ENCODE results near the gene OSBPL10. TPM values are rescaled to one million over a fixed set of nuclear protein-coding genes. Genes with fewer than 3 reads are reported as not detected.

The OSBPL10 gene
- total RNA-seq, 1 donor from 2014 or later = 20.1 TPM

- no peak overlapping the region for H3K4me3 ChIP-seq (ENCODE audit: low read depth, low read length)
- TF ChIP-seq, protein P1, sequence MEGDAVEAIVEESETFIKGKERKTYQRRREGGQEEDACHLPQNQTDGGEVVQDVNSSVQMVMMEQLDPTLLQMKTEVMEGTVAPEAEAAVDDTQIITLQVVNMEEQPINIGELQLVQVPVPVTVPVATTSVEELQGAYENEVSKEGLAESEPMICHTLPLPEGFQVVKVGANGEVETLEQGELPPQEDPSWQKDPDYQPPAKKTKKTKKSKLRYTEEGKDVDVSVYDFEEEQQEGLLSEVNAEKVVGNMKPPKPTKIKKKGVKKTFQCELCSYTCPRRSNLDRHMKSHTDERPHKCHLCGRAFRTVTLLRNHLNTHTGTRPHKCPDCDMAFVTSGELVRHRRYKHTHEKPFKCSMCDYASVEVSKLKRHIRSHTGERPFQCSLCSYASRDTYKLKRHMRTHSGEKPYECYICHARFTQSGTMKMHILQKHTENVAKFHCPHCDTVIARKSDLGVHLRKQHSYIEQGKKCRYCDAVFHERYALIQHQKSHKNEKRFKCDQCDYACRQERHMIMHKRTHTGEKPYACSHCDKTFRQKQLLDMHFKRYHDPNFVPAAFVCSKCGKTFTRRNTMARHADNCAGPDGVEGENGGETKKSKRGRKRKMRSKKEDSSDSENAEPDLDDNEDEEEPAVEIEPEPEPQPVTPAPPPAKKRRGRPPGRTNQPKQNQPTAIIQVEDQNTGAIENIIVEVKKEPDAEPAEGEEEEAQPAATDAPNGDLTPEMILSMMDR (IDR thresholded peaks at IDR 0.05; ENCODE audit: insufficient read depth, low read length, poor library complexity, severe bottlenecking) = no peak
- no peaks in the 10 kb centered on the region for H3K36me3 ChIP-seq (ENCODE audit: control insufficient read depth, insufficient read depth, low read length)
- DNase-seq (ENCODE audit: low read depth) = no peak
- no peaks in the 10 kb centered on the region for H3K27me3 ChIP-seq (ENCODE audit: control insufficient read depth, insufficient read depth, low read length)
These were observed 313.5 kb downstream of the OSBPL10 start for GRCh38 chr3:31667582-31667981.

DNA sequence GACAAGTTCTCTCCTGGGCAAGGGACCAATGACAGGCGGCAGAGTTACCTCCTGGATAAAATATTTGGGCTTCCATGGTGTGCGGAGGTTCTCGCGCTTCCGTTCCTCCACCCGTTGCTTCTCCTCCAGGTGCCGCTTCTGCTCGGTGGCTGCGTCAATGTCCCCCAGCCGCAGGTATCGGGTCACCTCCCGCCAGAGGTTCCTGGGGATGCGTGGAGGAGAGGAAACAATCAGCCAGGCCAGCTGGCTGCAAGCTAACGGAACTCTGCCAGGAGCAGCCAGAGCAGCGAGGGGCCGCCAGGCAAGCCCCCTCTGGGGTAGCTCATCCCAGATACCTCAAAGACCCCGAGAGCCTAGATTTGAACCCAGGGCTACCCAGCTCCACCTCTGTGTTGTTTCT lies 317.0 kb downstream of the OSBPL10 start:
- no peak for DNase-seq (ENCODE audit: low read depth)
- Histone ChIP-seq H3K27me3 (ENCODE audit: control insufficient read depth, insufficient read depth, low read length) (no peaks in the 10 kb centered on the region), H3K4me3 (ENCODE audit: low read depth, low read length) (no peak overlapping the region), H3K36me3 (ENCODE audit: control insufficient read depth, insufficient read depth, low read length) (no peaks in the 10 kb centered on the region)
- TF ChIP-seq, protein P1 (IDR thresholded peaks at IDR 0.05; ENCODE audit: insufficient read depth, low read length, poor library complexity, severe bottlenecking) = no peak

- Histone ChIP-seq H3K36me3 (ENCODE audit: control insufficient read depth, insufficient read depth, low read length) (no peaks in the 10 kb centered on the region), H3K4me3 (ENCODE audit: low read depth, low read length) (no peak overlapping the region), H3K27me3 (ENCODE audit: control insufficient read depth, insufficient read depth, low read length) (no peaks in the 10 kb centered on the region)
- DNase-seq (ENCODE audit: low read depth) = no peak
- TF ChIP-seq, protein P1 (IDR thresholded peaks at IDR 0.05; ENCODE audit: insufficient read depth, low read length, poor library complexity, severe bottlenecking) = no peak
These were observed 318.9 kb downstream of the OSBPL10 start for GRCh38 chr3:31661993-31662670.

DNA sequence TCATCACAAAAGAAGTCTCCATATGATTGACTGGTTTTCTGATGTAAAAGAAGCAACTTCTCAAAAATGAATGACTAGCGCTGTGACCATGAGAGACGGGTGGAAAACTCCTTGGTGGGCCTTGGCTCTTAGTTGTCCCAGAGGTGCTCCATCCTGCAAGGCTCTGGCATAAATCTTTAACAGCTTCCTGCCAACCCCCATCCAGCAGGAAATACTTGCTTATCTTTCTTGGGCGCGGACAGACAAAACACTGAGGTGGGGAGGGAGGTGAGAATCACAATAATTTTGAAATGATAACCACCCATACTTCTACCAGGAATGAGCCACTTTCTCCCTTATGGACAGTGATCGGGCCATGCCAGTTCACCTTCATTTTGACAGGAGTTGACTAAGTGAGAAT lies 319.8 kb downstream of the OSBPL10 start:
- H3K36me3 ChIP-seq (ENCODE audit: control insufficient read depth, insufficient read depth, low read length) = no peaks in the 10 kb centered on the region
- no peak overlapping the region for H3K4me3 ChIP-seq (ENCODE audit: low read depth, low read length)
- DNase-seq (ENCODE audit: low read depth) = no peak
- TF ChIP-seq, protein P1 (IDR thresholded peaks at IDR 0.05; ENCODE audit: insufficient read depth, low read length, poor library complexity, severe bottlenecking) = no peak
- no peaks in the 10 kb centered on the region for H3K27me3 ChIP-seq (ENCODE audit: control insufficient read depth, insufficient read depth, low read length)

DNA sequence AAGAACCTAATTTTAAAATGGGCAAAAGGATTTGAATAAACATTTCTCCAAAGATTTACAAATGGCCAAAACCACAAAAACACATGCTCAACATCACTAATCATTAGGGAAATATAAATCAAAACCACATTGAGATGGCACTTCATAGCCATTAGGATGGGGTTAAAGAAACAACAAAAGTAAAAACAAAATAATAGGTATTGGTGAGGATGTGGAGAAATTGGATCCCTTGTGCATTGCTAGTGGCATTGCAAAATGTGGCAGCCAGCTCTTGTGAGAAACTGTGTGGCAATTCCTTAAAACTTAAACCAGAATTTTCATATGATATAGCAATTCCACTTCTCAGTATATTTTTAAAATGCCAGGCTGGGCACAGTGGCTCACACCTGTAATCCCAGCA lies 321.8 kb downstream of the OSBPL10 start:
- no peak for DNase-seq (ENCODE audit: low read depth)
- H3K27me3 ChIP-seq (ENCODE audit: control insufficient read depth, insufficient read depth, low read length) = no peaks in the 10 kb centered on the region
- TF ChIP-seq, protein P1 (IDR thresholded peaks at IDR 0.05; ENCODE audit: insufficient read depth, low read length, poor library complexity, severe bottlenecking) = no peak
- H3K4me3 ChIP-seq (ENCODE audit: low read depth, low read length) = no peak overlapping the region
- H3K36me3 ChIP-seq (ENCODE audit: control insufficient read depth, insufficient read depth, low read length) = no peaks in the 10 kb centered on the region

DNA sequence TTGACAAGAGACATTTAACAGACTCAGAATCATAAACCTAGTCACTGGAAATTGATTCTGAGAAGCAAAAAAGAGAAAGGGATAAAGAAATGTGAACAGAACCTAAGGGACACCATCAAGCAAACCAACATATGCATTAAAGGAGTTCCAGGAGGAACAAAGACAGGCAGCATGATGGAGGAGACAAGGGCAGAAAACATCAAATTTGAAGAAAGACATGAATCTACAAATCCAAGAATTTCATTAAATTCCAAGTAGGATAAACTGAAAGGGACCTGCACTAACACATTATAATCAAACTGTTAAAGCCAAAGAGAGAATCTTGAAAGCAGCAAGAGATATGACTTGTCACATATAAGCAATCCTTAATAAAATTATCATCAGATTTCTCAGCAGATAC lies 326.1 kb downstream of the OSBPL10 start:
- no peak for DNase-seq (ENCODE audit: low read depth)
- H3K27me3 ChIP-seq (ENCODE audit: control insufficient read depth, insufficient read depth, low read length) = no peaks in the 10 kb centered on the region
- no peak overlapping the region for H3K4me3 ChIP-seq (ENCODE audit: low read depth, low read length)
- no peaks in the 10 kb centered on the region for H3K36me3 ChIP-seq (ENCODE audit: control insufficient read depth, insufficient read depth, low read length)
- TF ChIP-seq, protein P1 (IDR thresholded peaks at IDR 0.05; ENCODE audit: insufficient read depth, low read length, poor library complexity, severe bottlenecking) = no peak

Measured in kidney epithelial cell (primary cell).